HCT116 (cell line): ENCODE results near the gene APBB2. TPM values are rescaled to one million over a fixed set of nuclear protein-coding genes. Genes with fewer than 3 reads are reported as not detected.

ENCODE experiments used
- ATAC-seq: fragments of 200-7000 bp; cut with Tn5 transposase; 2 replicates; pipeline ENCODE4 v1.9.1; 2020; ENCODE audit warnings: mild to moderate bottlenecking, moderate library complexity
- BruUV-seq: library from RNA; stranded (reverse); fragments of 400-500 nt; replicated peaks from 2 replicates; lab custom pipeline; 2021; lab: Mats Ljungman, UMichigan
- CTCF ChIA-PET: fragments of 300-600 bp; sonication (Branson Sonifier 250); formaldehyde crosslinking; loops from one replicate; lab custom pipeline; 2021; ENCODE audit warnings: antibody characterized with exemption; lab: Charles Lee
- POLR2A ChIA-PET: fragments of 300-600, 350-600 bp; sonication (Branson Sonifier 250); formaldehyde crosslinking; loops from one replicate; lab custom pipeline; 2021; ENCODE audit warnings: antibody characterized with exemption; lab: Charles Lee
- RAD21 ChIA-PET, 2 experiments: fragments of 300-600 bp; sonication (Branson Sonifier 250); formaldehyde crosslinking; loops; one replicate each; lab custom pipeline; 2023; ENCODE audit warnings: low total read pairs in 2 of 2; ENCODE audit not compliant: uncharacterized antibody in 2 of 2, unreplicated experiment in 2 of 2, low non-redundant PET in 1 of 2; lab: Charles Lee
- DNase-seq: peaks from one replicate; pipeline ENCODE4 v3.0.0-alpha.2; 2010; ENCODE audit warnings: low read depth, low spot score
- H2AFZ ChIP-seq: fragments of 200-600 bp; shearing (Covaris generic), sonication (generic); 2 replicates; pipeline ENCODE4 v1.6.1; 2017; ENCODE audit warnings: low read depth, mixed run types, mixed read lengths, antibody characterized with exemption, low read length; ENCODE audit not compliant: poor library complexity, severe bottlenecking
- H3K27ac ChIP-seq: 2 replicates; pipeline ENCODE4 v1.5.1; 2012; ENCODE audit warnings: low read depth, low read length
- H3K27me3 ChIP-seq: fragments of 200-600 bp; sonication (generic); 2 replicates; pipeline ENCODE4 v1.6.1; 2016; ENCODE audit warnings: mixed run types, low read length, mixed read lengths; ENCODE audit not compliant: insufficient read depth
- H3K36me3 ChIP-seq, 2 experiments: fragments of 200-500 bp in 1 of 2; fragments of 200-600 bp in 1 of 2; sonication (Bioruptor generic) in 1 of 2; sonication (generic) in 1 of 2; 2 replicates each; pipeline versions ENCODE4 v1.5.1 to v1.6.1; 2014 to 2016; ENCODE audit warnings: low read length in 2 of 2, inconsistent platforms in 1 of 2, mixed read lengths in 1 of 2, mixed run types in 1 of 2; ENCODE audit not compliant: insufficient read depth in 2 of 2, control insufficient read depth in 1 of 2
- H3K4me1 ChIP-seq, 2 experiments: fragments of 200-600 bp in 1 of 2; sonication (generic) in 1 of 2; 2 replicates each; pipeline versions ENCODE4 v1.5.1 to v1.6.1; 2012 to 2017; ENCODE audit warnings: low read length in 2 of 2, inconsistent platforms in 1 of 2, mild to moderate bottlenecking in 1 of 2, mixed read lengths in 1 of 2, mixed run types in 1 of 2, moderate library complexity in 1 of 2; ENCODE audit not compliant: insufficient read depth in 2 of 2, control insufficient read depth in 1 of 2
- H3K4me2 ChIP-seq: fragments of 200-600 bp; sonication (generic); 2 replicates; pipeline ENCODE4 v1.6.1; 2017; ENCODE audit warnings: mixed run types, low read length, mixed read lengths
- H3K4me3 ChIP-seq, 2 experiments: fragments of 200-600 bp in 1 of 2; sonication (generic) in 1 of 2; replicated peaks in 1 of 2; 2 replicates each; pipeline ENCODE4 v1.5.1; 2011 to 2016; ENCODE audit warnings: low read length in 2 of 2, control low read depth in 1 of 2, low read depth in 1 of 2, mild to moderate bottlenecking in 1 of 2, mixed read lengths in 1 of 2, mixed run types in 1 of 2
- H3K79me2 ChIP-seq: fragments of 200-600 bp; sonication (generic); 2 replicates; pipeline ENCODE4 v1.6.1; 2017; ENCODE audit warnings: mild to moderate bottlenecking, mixed run types, low read length, moderate library complexity, mixed read lengths; ENCODE audit not compliant: insufficient read depth
- H3K9ac ChIP-seq: fragments of 200-600 bp; sonication (generic); 2 replicates; pipeline ENCODE4 v1.6.1; 2016; ENCODE audit warnings: low read length, mixed read lengths
- H3K9me2 ChIP-seq: fragments of 200-600 bp; sonication (generic), shearing (Covaris generic); 2 replicates; pipeline ENCODE4 v1.6.1; 2017; ENCODE audit warnings: mixed run types, mild to moderate bottlenecking, moderate library complexity; ENCODE audit not compliant: insufficient read depth
- H3K9me3 ChIP-seq, 2 experiments: fragments of 200-500 bp in 1 of 2; fragments of 200-600 bp in 1 of 2; sonication (Bioruptor generic) in 1 of 2; sonication (generic) in 1 of 2; 2 replicates each; pipeline ENCODE4 v1.6.1; 2014 to 2017; ENCODE audit warnings: low read length in 2 of 2, mixed read lengths in 2 of 2, inconsistent platforms in 1 of 2, low read depth in 1 of 2, mild to moderate bottlenecking in 1 of 2, mixed run types in 1 of 2, moderate library complexity in 1 of 2; ENCODE audit not compliant: control insufficient read depth in 1 of 2, insufficient read depth in 1 of 2
- H4K20me1 ChIP-seq: fragments of 200-600 bp; sonication (generic), shearing (Covaris generic); 2 replicates; pipeline ENCODE4 v1.6.1; 2017; ENCODE audit warnings: mixed run types, mild to moderate bottlenecking, moderate library complexity; ENCODE audit not compliant: insufficient read depth
- CEBPB ChIP-seq: IDR thresholded peaks from 2 replicates; pipeline ENCODE4 v1.6.1; 2012; ENCODE audit warnings: low read depth
- CTCF ChIP-seq, 3 experiments: fragments of 200-600 bp in 1 of 3; sonication (generic) in 1 of 3; IDR thresholded peaks in 2 of 3; conservative IDR thresholded peaks in 1 of 3; 2 replicates each; pipeline ENCODE4 v1.5.1; 2012 to 2017; ENCODE audit warnings: low read depth in 2 of 3, low read length in 2 of 3, antibody characterized with exemption in 1 of 3, borderline replicate concordance in 1 of 3, control low read depth in 1 of 3, mild to moderate bottlenecking in 1 of 3, mixed read lengths in 1 of 3, mixed run types in 1 of 3, moderate library complexity in 1 of 3; ENCODE audit not compliant: insufficient read depth in 1 of 3
- EGR1 ChIP-seq: IDR thresholded peaks from 2 replicates; pipeline ENCODE4 v1.6.1; 2012; ENCODE audit warnings: low read depth
- EZH2 ChIP-seq: fragments of 200-600 bp; sonication (generic); IDR thresholded peaks from 2 replicates; pipeline ENCODE4 v1.6.1; 2017; ENCODE audit warnings: antibody characterized with exemption, mixed run types
- JUND ChIP-seq: IDR thresholded peaks from 2 replicates; pipeline ENCODE4 v1.6.1; 2012
- MAX ChIP-seq: IDR thresholded peaks from 2 replicates; pipeline ENCODE4 v1.6.1; 2012
- RAD21 ChIP-seq: IDR thresholded peaks from 2 replicates; pipeline ENCODE4 v1.6.1; 2012; ENCODE audit warnings: low read depth, mild to moderate bottlenecking
- REST ChIP-seq: IDR thresholded peaks from 2 replicates; pipeline ENCODE4 v1.6.1; 2012; ENCODE audit warnings: low read depth
- SP1 ChIP-seq: IDR thresholded peaks from 2 replicates; pipeline ENCODE4 v1.6.1; 2012; ENCODE audit warnings: low read depth
- SRF ChIP-seq: IDR thresholded peaks from 2 replicates; pipeline ENCODE4 v1.6.1; 2012; ENCODE audit warnings: low read depth
- TCF7L2 ChIP-seq: IDR thresholded peaks from 2 replicates; pipeline ENCODE4 v1.7.0; 2011; ENCODE audit warnings: borderline replicate concordance, inconsistent platforms; ENCODE audit not compliant: insufficient read depth, insufficient read length; ENCODE audit errors: extremely low read depth
- ZBTB33 ChIP-seq: IDR thresholded peaks from 2 replicates; pipeline ENCODE4 v1.6.1; 2011; ENCODE audit warnings: mild to moderate bottlenecking, low read length, moderate library complexity; ENCODE audit not compliant: insufficient replicate concordance; ENCODE audit errors: extremely low read depth
- ZNF274 ChIP-seq: fragments of 200-500 bp; sonication (Bioruptor generic); IDR thresholded peaks from 2 replicates; pipeline ENCODE4 v1.6.1; 2014; ENCODE audit warnings: mild to moderate bottlenecking, low read depth, low read length, inconsistent platforms
- intact Hi-C: fragments of 100-400 bp; cut with micrococcal nuclease; formaldehyde crosslinking; loops from 2 replicates; pipeline ENCODE4 v1.10.0; 2022
- total RNA-seq: library from RNA; stranded (reverse); gene quantifications from one replicate; pipeline ENCODE4 v1.2.1, GENCODE V29; 2021; ENCODE audit not compliant: unreplicated experiment

Gene APBB2
- total RNA-seq, 1 experiment from 2014 or later: 72.5 TPM

GRCh38 chr4:40845154-40845835 lies 369.0 kb downstream of the APBB2 start:
- H3K4me1 ChIP-seq: peaks cover 4 to 11% of the 10 kb centered on the region in 2 experiments; a peak in 3 of 4 replicates

More at GRCh38 chr4:40845154-40845835, 369.0 kb downstream of the APBB2 start:
- ChIA-PET RAD21 (no interaction called here), CTCF (no interaction called here), POLR2A (no interaction called here)
- H3K27ac ChIP-seq: no peak overlapping the region
- H3K79me2 ChIP-seq: no peaks in the 10 kb centered on the region; the same call in 1 of the 2 replicates
- no peak overlapping the region for H3K4me2 ChIP-seq
- no peaks in the 10 kb centered on the region for H3K27me3 ChIP-seq
- H2AFZ ChIP-seq: no peak overlapping the region
- DNase-seq (no peak), ATAC-seq (no peak)
- no peak overlapping the region for H3K4me3 ChIP-seq
- intact Hi-C loops: no loop called here
- H3K9me3 ChIP-seq: no peaks in the 10 kb centered on the region
- no peaks in the 10 kb centered on the region for H3K36me3 ChIP-seq
- H4K20me1 ChIP-seq: no peaks in the 10 kb centered on the region
- no peak overlapping the region for H3K9ac ChIP-seq
- TF ChIP-seq EZH2 (no peak), CEBPB (no peak), MAX (no peak), SP1 (no peak), ZBTB33 (no peak), ZNF274 (no peak), SRF (no peak), RAD21 (no peak), TCF7L2 (no peak), EGR1 (no peak), JUND (no peak), CTCF (IDR thresholded peaks at IDR 0.05 in 2 of 3, conservative IDR thresholded peaks at IDR 0.05 in 1 of 3; ENCODE audit: borderline replicate concordance in 1 of 3, insufficient read depth in 1 of 3, low read depth in 2 of 3, low read length in 2 of 3) (no peak), REST (no peak)
- no TSS peak for BruUV-seq
- no peaks in the 10 kb centered on the region for H3K9me2 ChIP-seq
